Measurements from ENCODE around the gene C1orf116.

Gene C1orf116

DNA sequence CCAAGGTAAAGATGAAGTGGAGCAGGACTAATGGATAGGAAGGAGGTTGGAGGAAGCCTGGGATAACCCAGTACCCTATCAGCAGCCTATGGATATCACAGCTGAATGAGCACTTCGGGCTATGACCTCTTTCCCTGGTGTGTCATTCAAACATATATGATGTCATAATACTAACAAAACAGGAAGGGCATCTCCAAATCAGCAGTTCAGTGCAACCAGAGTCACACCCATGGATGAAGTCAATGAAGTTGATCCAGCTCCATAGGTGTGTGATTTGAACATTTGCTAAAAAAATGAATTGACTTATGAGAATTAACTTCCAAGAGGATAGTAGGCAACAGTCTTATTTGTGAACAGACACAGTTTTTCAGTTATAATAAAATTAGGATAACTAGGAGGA is 1.7 kb upstream of the C1orf116 start:
- no peak for DNase-seq

DNA sequence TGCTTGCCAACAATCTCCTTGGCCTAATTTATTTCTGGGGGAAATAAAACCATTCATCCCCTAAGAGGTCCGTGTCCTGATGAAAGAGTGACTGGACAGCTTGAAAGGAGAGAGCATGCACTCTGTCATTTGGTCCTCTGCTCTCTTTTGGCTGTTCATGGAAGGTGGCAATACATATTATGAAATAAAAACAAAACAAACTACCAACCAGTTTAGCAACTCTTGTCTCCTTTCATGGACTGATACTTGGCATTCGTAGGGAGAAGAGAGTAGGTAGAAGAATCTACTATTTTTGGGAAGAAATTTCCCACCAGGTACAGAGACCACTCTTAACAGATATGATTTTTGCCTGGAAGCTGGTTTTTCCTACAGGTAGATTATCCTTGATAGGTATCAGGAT is 746 bp upstream of the C1orf116 start:
- no peak for DNase-seq

DNA sequence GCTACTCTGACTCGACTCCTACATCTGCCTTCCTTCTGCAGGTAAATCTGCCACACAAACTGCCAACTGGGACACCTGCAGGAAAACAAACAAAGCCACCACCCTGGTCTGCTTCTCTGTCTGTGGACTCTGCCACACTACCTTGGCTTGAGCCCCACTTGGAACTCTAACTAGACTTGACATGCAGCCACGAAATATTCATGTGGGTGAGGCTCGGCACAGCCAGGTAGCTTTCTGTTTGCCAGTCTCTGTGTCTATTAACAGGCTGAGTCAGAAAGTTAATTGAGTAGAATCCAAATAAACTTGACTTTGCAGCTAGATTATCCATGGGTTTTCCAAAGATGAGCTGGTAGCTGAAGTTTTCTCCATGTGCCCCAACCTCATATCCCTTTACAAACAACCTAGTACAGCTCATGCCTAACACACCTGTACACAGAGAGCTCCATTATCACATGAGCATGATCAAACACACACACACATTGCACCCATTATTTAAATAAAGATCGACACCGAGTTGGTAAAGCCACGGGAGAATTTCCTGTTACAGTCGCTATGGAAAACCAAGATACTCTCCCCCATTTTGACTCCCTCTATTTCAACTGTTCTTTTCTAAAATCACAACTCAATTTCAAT is 808 bp downstream of the C1orf116 start:
- no peak for DNase-seq

DNA sequence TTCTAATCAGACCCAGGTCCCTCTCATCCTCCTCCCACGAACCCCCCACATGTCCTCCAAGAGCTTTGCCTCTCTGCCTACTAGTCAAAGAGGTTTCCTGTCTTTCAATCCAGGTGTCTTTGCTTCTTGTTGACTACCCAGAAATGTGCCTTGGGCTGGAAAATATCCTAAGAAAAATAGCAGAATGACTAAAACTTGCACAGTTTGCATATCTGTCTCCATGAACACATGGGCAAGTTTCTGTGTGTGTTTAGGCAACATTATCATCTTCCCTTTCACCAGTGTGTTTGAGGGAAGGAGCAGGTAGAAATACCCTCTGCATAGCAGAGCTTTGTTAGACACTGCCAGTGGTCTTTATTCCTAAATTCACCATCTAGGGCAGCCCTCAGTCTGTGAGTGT is 1.5 kb downstream of the C1orf116 start:
- no peak for DNase-seq

DNA sequence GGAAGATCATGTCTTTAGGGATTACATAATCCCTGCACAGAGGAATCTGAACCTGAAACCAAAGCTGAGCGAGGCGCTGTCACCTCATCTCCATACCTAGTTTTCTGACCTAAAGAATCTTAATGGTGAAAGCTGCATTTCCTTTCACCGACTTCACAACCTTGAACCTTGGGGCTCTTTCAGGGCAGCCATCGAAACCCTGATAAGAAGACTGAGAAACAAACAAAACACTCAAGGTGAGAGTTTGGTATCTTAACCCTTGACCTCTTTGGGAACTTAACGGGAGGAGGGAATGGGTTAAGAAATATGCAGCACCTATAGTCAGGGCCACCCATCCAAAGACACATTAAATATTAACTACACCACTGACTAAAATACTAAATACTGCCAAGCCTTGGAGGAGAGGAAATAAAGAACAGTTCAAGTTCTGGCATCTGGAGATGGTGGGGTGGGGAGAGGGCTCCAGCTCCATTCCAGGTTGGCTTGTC is 2.0 kb downstream of the C1orf116 start:
- DNase-seq: no peak

DNA sequence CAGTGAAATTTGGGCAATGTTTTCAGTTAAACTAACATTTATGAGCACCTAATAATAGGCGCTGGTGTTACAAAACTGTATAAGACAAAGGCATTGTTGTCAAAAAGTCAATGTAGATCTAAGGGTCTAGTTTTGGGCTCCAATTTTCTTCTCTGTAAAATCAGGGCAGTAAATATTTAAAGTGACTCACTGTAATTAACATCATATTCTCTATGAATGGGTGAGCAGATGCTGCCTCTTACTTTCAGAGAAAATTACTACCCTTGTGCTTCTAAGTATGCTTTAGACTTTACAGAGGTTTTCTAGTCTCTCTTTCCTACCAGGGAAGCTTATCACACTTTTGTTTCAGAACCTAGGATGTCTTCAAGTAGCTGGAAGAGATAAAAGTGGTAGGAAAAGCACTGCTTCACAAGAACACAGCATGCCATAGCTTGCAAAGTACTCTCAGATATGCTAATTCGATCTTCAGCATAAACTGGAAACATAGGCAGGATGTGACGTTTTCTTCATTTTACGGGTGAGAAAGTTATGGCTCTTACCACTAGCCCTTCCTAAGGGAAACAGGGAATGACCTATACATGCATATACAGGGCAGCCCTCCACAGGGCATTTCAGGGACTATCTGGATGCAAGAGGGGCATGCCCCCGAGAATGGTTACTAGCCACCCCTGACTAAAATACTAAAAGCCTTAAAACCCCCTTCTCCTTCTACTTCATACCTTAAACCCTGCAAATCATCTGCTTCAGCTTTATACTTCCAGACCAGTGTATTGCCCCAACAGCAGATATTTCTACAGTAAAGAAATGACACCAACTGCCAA is 2.6 kb downstream of the C1orf116 start:
- DNase-seq: no peak

DNA sequence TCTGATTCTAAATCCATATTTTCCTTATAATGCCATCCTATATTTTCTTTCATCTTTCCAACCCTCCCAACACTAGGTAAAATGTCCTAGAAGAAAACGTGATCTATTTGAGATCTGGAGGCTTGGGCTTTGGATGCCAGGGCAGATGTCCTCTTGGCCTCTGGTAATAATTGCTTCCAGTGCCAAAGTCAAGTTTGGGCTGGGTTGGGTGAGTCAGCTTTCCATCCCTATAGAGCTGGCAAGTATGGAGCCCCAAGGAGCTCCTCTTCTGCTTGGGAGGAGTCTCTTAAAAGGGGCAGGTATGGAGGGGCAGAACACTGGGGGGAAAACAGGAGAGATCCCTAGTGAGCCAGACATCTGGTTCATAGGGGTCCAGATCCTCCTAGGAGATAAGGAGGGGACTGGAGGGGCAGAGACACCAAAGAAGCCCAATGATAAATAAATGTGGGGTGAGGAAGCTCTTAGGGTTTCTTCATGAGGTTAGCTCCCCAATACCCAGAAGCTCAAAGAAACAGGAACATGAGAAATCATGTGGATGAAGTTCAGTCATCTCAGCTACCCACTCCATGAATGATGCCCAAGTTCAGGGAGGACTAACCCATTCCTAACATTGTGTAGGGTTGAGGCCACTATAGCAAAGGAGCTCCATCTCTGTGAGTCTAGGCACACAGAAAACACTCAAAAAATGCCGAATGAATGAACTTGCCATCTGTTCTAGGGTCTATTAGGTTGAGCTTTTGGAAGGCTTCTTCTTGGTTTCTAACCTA is 3.5 kb downstream of the C1orf116 start:
- no peak for DNase-seq

DNA sequence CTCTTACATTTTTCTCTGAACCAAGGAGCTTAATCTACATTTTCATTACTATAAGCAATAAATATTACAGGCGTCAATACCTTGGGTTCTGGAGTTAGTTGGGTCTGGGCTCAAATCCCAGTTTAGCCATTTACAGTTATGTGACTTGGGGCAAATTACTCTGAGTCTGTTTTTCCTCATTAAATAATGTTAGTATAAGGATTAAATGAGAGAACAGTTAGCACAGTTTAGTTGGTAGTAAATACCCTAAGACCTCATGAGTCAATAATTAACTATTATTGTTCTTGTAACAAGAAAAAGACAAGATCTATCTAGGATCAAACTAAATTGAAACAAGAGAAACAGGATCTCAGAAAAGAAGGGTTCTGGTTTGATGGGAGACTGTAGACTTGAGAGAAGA is 4.6 kb downstream of the C1orf116 start:
- DNase-seq: no peak

DNA sequence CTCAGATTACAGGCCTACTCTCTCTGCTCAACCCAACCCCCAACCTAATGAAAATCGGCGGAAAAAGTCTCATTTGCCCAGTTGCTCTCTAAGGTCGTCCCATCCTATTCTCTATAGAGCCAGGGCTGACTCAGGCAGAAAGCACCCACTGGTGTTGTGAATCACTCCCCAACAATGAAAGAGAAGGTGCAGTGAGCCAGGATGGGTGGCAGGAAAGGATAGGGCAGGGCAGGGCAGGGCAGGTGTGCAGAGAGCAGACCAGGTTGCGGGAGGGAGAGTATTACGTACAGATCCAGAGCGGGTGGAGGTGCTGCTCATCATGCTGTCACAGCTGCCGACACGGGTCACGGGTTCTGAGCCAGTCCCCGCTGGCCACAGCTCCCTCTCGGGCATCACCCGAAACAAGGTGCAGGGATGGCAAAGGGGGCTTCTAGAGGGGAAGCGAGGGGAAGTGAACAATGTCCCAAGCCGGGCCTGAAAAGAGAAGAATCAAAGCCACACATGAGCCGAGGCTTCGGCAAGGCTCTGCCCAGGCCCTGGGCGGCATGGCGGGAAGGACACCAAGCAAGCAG is 5.3 kb downstream of the C1orf116 start:
- DNase-seq: no peak

DNA sequence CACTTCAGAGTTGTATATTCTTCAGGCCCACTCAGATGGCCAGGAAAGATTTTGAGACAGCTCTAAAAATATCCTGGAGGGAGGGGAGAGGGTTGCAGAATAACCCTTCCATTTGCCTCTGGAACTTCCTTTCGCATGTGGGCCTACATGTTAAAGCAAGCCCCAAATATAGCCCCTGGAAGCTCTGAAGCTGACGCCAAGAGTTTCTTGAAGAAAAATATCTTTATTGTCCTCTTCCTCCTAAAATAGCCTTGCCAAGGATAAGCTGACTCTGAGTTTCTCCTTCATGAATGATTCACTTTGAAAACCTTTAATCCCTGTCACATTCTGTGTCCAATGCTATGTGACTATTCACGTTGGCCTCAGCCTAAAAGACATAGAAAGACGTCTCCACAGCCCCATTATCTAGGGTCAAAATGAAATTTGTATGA is 6.4 kb downstream of the C1orf116 start:
- DNase-seq: no peak

DNA sequence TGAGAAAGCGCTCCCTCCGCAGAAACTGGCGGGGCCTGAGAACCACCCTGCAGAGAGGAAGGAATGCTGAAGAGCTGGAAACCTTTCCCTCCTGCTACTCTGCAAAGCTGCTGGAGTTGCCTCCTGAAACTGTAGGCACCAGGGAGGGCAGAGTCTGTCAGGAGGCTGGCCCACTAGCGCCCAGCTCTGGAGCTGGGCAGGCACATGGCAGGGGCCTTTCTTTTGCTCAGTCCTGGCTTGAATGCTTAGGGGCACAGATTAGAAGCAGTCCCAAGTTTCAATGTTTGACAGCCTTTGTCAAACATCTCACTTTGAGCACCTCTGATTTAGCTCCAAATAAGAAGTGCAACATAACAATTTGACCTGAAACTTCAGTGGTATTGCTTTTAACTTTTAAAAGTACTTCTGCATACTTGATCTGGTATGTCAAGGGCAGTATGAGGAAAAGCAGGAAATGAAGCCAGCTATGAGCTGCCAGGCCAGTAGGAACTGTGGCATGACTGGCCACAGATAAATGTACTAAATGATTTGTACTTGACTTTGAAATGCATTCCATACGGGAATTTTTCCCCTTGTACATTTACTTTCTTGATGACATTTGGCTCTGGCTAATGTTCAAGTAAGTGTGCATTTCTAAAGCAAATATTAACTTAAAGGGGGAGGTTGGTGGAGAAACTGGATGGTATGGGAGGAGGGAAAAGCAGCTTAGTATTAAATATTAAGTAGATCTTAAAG is 7.2 kb downstream of the C1orf116 start:
- DNase-seq: no peak

DNA sequence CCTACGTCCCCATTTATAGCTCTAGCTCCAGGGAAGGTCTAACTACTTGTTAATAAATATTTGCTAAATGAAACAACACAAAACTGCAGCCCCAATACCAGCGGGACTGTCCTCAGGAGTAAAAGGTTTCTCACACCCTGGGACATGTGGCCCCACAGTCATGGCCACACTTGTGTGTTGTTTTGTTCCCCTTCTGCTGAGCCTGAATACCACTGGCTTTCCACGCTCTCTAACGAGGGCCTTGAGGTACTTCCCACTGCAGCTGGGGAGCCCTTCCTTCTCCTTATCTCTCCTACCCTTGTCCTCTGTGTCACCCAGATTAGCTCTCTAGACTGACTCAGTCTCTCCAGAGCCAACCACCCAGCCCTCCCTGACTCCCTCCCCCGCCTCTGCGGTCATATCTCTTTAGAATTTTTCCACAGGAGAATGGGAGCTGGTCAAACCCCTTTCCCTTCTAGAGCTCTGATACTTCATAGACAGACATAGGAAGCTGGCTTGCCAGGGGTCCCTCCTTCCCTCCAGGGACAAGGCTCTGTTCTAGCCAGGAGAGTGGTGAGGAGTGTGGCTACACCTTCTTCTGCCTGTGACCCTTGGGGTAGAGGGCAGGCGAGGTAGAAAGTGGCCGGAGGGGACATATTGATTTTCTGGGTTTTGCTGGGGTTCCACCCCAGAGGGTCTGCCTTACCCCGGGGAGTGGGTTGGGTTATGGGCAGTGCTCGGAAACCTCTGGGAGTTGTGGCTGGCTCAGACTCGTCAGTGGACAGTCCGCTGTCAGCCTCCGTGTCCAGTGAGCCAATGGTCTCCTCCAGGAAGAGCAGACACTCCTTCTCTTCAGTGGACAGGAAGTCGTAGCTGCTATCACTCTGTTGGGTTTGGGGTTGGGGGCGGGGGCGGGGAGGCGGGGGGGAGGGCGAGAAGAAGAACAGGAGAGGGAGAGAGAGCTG is 8.1 kb downstream of the C1orf116 start:
- no peak for DNase-seq

DNA sequence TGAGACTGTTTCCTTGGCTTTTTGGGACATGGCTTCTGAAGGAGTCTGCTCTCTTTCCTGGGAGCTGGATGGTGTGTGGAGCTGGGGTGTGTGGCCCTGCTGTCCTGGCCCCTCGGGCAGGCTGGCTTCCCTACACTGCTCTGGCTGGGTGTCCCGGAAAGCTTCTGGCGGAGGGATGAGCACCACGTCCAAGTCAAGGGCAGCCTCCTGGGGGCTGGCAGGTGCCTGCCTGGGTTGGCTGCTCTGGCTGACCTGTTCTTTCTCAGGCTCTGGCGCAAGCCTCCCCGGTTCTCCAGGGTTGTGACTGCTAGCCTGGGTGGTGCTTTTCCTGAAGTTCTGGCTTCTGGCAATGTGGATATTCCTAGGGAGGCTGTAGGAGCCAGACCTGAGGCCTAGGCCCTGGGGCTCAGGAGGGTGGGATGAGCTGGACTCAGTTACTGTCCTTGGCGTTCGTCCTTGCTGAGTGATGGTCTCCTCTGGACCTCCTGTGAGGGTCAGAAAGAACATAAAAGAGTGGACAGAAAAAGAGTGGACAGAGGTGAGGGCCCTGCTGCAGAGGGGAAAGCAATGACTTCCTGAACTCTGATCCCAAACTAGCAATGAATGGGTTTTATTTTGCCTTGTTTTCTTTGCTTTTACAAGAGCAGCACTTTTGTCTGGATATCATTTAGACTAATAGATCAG is 9.4 kb downstream of the C1orf116 start:
- no peak for DNase-seq

DNA sequence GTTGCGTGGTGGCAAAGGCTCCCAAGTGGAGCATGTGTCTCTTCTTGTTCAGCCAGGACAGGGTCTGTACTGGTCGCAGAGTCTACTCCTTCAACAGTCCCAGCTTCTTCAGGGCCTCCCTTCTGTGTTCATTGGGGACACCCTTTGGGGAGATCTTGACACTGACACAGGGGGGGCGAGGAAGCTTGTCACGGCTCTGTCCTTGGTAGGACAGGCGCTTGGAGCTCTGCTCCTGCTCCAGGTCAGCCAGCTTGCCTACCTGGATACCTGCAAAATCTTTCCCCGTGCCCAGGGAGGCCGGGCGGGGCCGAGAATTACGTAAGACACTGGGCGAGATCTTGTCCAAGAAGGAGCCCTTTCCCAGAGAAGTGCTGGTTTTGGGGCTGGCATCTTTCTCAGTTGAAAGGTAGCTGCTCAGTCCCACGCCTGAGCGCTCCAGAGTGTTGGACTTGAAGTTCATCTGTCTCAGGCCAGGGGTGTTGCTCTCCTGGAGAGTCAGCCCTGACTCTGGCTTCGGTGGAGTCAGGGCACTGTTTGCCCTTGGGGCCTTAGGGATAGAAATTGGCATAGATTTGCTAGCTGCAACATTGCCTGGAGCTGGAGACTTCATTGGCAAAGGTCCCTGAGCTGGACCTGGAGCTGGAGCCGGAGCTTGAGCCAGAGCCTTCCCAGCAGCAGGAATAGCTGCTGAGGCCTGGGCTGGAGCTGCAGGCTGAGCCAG is 10.5 kb downstream of the C1orf116 start:
- no peak for DNase-seq

DNA sequence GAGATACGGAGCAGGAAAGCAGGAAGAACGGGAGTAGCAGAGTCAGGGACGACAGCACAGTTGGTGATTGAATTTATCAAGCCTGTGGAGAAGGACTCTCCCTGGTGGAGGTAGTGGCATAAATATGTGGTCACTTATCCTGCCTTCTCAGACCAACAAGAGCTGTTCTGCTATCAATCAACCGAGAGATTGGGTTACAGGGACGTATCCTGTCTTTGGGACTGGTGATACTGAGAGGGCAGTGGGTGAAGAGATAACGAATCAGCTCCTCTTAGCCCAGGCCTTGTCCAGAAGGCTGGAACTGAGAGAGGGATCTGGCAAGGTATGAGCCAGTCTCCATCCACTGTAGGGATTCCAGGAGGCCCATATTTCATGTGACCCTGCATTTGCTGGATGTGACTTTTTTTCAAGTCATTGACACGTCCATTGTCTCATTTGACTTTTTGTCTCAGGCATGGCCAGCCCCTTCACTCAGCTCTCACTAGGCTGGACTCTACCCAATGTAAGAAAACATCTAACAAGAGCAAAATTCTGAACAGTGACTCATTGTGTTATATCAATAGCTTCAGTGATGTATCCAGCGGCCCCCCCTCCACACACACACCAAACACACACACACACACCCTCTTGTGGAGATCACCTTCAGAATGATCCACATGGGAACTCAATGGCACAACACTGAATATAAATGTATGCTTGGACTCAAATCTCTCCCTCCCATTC is 11.3 kb downstream of the C1orf116 start:
- DNase-seq: no peak

DNA sequence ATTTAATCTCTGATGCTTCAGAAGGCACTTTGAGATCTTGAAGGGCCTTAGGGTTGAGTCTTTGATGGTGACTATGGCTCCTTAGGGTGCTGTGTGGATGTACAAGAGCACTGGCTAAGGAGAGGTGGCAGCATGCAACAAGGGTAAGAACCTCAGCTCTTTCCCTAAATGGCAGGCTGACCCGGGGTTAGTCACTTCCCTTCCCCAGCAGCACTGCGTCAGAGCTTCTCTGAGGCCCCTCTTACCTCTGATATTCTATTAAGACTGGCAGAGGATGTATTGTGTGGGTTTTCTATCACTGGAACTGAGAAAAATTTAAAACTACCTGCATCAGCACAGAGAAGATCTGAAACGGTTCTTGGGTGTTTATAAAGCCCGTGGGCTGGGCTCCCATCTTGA is 11.8 kb downstream of the C1orf116 start:
- DNase-seq: no peak

DNA sequence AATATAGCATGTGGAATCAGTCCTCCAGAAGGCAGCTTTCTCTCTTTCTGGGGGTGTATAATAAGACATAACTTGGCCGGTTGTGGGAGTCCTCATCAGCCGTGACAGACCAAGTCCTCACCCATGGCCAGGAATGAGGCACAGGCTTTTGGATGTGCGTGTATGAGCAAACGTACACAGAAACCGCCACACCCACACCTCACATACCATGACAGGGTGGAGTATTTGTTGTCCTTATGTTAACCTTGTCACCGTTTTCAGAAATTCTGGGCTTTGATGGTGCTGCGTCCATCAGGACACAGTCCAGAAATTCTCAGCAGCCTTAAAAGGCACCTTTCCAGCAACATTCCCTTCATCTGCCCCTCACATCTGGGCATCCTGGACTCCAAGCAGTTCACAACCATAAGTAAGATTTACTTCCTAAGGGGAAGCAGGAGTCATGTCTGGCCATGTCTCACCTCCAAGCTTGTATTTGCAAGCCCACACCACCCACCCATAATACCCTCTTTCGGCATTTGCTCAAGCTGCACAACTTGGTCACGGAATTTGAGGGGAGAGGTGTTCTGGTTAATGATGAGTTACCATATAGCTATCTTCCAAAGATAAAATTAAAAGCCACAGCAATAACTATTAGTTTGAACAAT is 12.4 kb downstream of the C1orf116 start:
- no peak for DNase-seq

DNA sequence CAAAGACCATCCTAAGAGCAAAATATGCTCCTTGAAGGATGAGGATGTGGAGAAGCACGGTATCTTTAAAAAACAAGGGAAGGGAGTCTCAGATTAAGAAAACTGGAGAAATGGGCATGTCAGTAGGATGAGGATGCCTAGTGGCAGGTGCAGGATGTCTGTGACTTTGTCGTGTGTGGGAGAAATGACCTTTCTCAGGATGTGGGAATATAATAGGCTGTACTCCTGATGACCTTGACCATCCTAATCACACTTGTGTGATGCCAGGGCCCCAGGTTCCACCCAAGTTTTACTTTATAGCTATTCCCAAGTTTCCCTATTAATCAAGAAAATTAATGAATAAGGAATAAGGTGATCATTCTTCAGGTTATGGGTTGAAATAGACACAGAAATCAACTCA is 12.9 kb downstream of the C1orf116 start:
- no peak for DNase-seq

DNA sequence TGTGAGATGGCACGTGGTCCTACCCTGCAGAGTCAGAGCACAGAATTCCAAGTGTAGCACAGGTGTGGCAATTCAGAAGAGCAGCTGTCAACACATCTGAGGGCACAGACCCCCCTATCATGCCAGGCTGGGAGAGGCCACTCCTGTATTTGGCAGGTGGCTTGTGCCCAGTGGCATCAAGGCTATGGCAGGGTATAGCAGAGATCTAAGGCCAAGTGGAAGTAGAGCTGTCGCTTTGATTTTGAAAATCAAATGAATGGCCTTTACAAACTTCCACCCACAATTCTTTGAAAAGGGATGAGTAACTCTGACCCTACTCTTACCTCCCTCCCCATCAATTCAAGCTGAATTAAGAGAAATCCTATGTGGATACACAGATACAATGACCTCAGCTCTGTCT is 13.4 kb downstream of the C1orf116 start:
- DNase-seq: no peak

Data from NCI-H82 (cell line).